ENCODE data around the gene C9orf78. TPM values are rescaled to one million over a fixed set of nuclear protein-coding genes. Genes with fewer than 3 reads are reported as not detected.

The C9orf78 gene
- total and polyA plus RNA-seq, 2 of the 8 experiments (the other 6 are each of a cell fraction or from before 2014, with no cell fraction given), result 17.4 to 40.6 TPM

- no peak for TF ChIP-seq GABPA (IDR thresholded peaks at IDR 0.05; ENCODE audit: borderline replicate concordance, insufficient read depth, low read length)
- no peak for TF ChIP-seq KDM5A (IDR thresholded peaks at IDR 0.05; ENCODE audit: low read length)
These were observed 8.3 kb downstream of the C9orf78 start (continued) for GRCh38 chr9:129826759-129827158.
